Non-pigmented ciliary epithelial cell (primary cell): ENCODE results near the gene ARID3B.
A peak's percentile ranks its signal among the peaks of the same experiment; 100 is the strongest.

Experiments
- DNase-seq: peaks from one replicate; pipeline ENCODE4 v3.0.0-alpha.2; 2010; ENCODE audit warnings: low read depth

ARID3B gene

GRCh38 chr15:74642734-74643664 is 102.0 kb downstream of the ARID3B start:
- peak; percentile 20 for DNase-seq

DNA sequence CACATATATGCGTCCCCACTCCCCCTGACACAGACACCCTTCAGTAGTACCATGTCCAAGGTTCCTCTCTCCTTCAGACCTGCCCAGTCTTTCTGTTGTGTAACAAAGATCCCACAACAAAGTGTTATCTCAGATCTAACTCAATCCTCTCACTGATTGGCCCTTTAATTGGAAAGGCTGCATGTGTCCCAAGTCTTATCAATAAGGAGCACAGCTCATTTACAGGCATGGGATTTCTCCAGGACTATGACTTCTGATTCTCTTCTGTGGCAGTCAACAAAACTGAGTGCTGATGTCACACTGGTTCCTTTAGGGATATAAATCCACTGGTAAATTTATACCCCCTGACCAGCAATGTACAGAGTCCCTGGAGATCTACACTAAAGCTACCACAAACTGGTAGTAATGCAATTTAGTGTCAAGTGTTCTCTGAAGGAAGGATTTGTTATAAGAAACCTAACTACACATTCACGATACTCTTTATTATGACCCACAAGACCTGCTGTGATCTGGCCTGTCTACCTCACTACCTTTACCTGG is 102.7 kb downstream of the ARID3B start:
- DNase-seq: no peak

GRCh38 chr15:74646480-74646879 is 105.5 kb downstream of the ARID3B start:
- no peak for DNase-seq
